Panc1 (cell line): ENCODE data around the gene KCNJ12. TPM values are rescaled to one million over a fixed set of nuclear protein-coding genes. Genes with fewer than 3 reads are reported as not detected.
A peak's percentile ranks its signal among the peaks of the same experiment; 100 is the strongest.

Experiments used
- ATAC-seq: fragments of 200-7000 bp; cut with Tn5 transposase; 2 replicates; pipeline ENCODE4 v1.9.1; 2020; ENCODE audit warnings: mild to moderate bottlenecking, moderate library complexity
- BruUV-seq: library from RNA; stranded (reverse); fragments of 400-500 nt; replicated peaks from 2 replicates; lab custom pipeline; 2021; lab: Mats Ljungman, UMichigan
- CTCF ChIA-PET: fragments of 300-600 bp; sonication (Branson Sonifier 250); formaldehyde crosslinking; loops from one replicate; lab custom pipeline; 2022; ENCODE audit warnings: antibody characterized with exemption; lab: Charles Lee
- POLR2A ChIA-PET: fragments of 300-600 bp; sonication (Branson Sonifier 250); formaldehyde crosslinking; loops from one replicate; lab custom pipeline; 2022; ENCODE audit warnings: antibody characterized with exemption; lab: Charles Lee
- DNase-seq: peaks from one replicate; pipeline ENCODE4 v3.0.0-alpha.2; 2010; ENCODE audit warnings: low read depth, low spot score
- H3K27ac ChIP-seq: 2 replicates; pipeline ENCODE4 v1.5.1; 2011; ENCODE audit warnings: mild to moderate bottlenecking, low read length, inconsistent platforms
- H3K27me3 ChIP-seq: fragments of 200-500 bp; sonication (Bioruptor generic); 2 replicates; pipeline ENCODE4 v1.6.0; 2014; ENCODE audit warnings: low read length, inconsistent platforms; ENCODE audit not compliant: control insufficient read depth, insufficient read depth
- H3K36me3 ChIP-seq: fragments of 200-500 bp; sonication (Bioruptor generic); 2 replicates; pipeline ENCODE4 v1.5.1; 2014; ENCODE audit warnings: inconsistent platforms, mild to moderate bottlenecking, low read length, moderate library complexity; ENCODE audit not compliant: control insufficient read depth, insufficient read depth
- H3K4me1 ChIP-seq: 2 replicates; pipeline ENCODE4 v1.5.1; 2011; ENCODE audit warnings: inconsistent platforms, mild to moderate bottlenecking, low read length, moderate library complexity; ENCODE audit not compliant: control insufficient read depth, insufficient read depth
- H3K4me3 ChIP-seq, 2 experiments: 2 replicates each; pipeline ENCODE4 v1.5.1; 2011 to 2012; ENCODE audit warnings: low read depth in 2 of 2, low read length in 2 of 2, mild to moderate bottlenecking in 2 of 2, inconsistent platforms in 1 of 2, moderate library complexity in 1 of 2
- H3K9me3 ChIP-seq: fragments of 200-500 bp; sonication (Bioruptor generic); 2 replicates; pipeline ENCODE4 v1.5.1; 2014; ENCODE audit warnings: low read depth, mild to moderate bottlenecking, inconsistent platforms, low read length, moderate library complexity; ENCODE audit not compliant: control insufficient read depth, insufficient read depth
- CTCF ChIP-seq: fragments of 450-650 bp; IDR thresholded peaks from 2 replicates; pipeline ENCODE4 v1.5.1; 2017; ENCODE audit warnings: mild to moderate bottlenecking
- POLR2AphosphoS5 ChIP-seq: IDR thresholded peaks from 2 replicates; pipeline ENCODE4 v1.6.1; 2012; ENCODE audit warnings: mild to moderate bottlenecking, low read depth, low read length, moderate library complexity
- REST ChIP-seq, 2 experiments: IDR thresholded peaks; 2 replicates each; pipeline ENCODE4 v1.6.1; 2011 to 2012; ENCODE audit warnings: low read depth in 2 of 2, control low read depth in 1 of 2, low read length in 1 of 2, mild to moderate bottlenecking in 1 of 2, moderate library complexity in 1 of 2; ENCODE audit not compliant: insufficient read depth in 1 of 2
- SIN3A ChIP-seq: IDR thresholded peaks from 2 replicates; pipeline ENCODE4 v1.6.1; 2012; ENCODE audit warnings: low read depth, mild to moderate bottlenecking, low read length, moderate library complexity, borderline replicate concordance; ENCODE audit not compliant: insufficient read depth
- TCF7L2 ChIP-seq: IDR thresholded peaks from 2 replicates; pipeline ENCODE4 v1.6.1; 2011; ENCODE audit warnings: mild to moderate bottlenecking, low read depth, low read length, inconsistent platforms
- in situ Hi-C: cut with HindIII; loops from 2 replicates; pipeline ENCODE4 v1.10.0; 2016; ENCODE audit warnings: low sequenced_read_pairs, low pct_unique_long_range_greater_than_20kb
- intact Hi-C: fragments of 100-400 bp; cut with micrococcal nuclease; formaldehyde crosslinking; loops from one replicate; pipeline ENCODE4 v1.10.0; 2022; ENCODE audit not compliant: unreplicated experiment
- total RNA-seq: library from RNA; stranded (reverse); gene quantifications from one replicate; pipeline ENCODE4 v1.2.1, GENCODE V29; 2021; ENCODE audit not compliant: unreplicated experiment

The KCNJ12 gene
- total RNA-seq, 1 experiment from 2014 or later = 2.7 TPM

GRCh38 chr17:21451975-21452374 lies 75.8 kb downstream of the KCNJ12 start:
- TF ChIP-seq SIN3A (no peak), TCF7L2 (no peak), POLR2AphosphoS5 (no peak), CTCF (no peak), REST (IDR thresholded peaks at IDR 0.05; ENCODE audit: insufficient read depth in 1 of 2, low read depth in 2 of 2, low read length in 1 of 2) (no peak)
- Histone ChIP-seq H3K4me1 (peaks cover 2% of the 10 kb centered on the region; the same call in 1 of the 2 replicates), H3K4me3 (no peak overlapping the region), H3K36me3 (no peaks in the 10 kb centered on the region), H3K9me3 (no peaks in the 10 kb centered on the region), H3K27ac (no peak overlapping the region), H3K27me3 (no peaks in the 10 kb centered on the region)
- DNase-seq (no peak), ATAC-seq (no peak)
- BruUV-seq = no TSS peak
- intact Hi-C loops (no loop called here), in situ Hi-C loops (no loop called here)
- ChIA-PET CTCF (no interaction called here), POLR2A (no interaction called here)

- Histone ChIP-seq H3K4me3 (no peak overlapping the region), H3K9me3 (no peaks in the 10 kb centered on the region), H3K27me3 (no peaks in the 10 kb centered on the region; the same call in 1 of the 2 replicates), H3K27ac (no peak overlapping the region), H3K4me1 (peaks cover 5% of the 10 kb centered on the region), H3K36me3 (no peaks in the 10 kb centered on the region)
- POLR2A ChIA-PET = no interaction called here
- TF ChIP-seq CTCF (peak; percentile 74), TCF7L2 (no peak), POLR2AphosphoS5 (no peak), SIN3A (no peak), REST (IDR thresholded peaks at IDR 0.05; ENCODE audit: insufficient read depth in 1 of 2, low read depth in 2 of 2, low read length in 1 of 2) (no peak)
- intact Hi-C loops = no loop called here
- CTCF ChIA-PET = no interaction called here
- no TSS peak for BruUV-seq
- DNase-seq (no peak), ATAC-seq (no peak; the same call in 1 of the 2 replicates)
- in situ Hi-C loops = no loop called here
Observed at GRCh38 chr17:21452377-21453143, 76.4 kb downstream of the KCNJ12 start.
